Measurements from ENCODE around the gene LGR5.

- TF ChIP-seq CTCF (IDR thresholded peaks at IDR 0.05 in 8 of 11, conservative IDR thresholded peaks at IDR 0.05 in 3 of 11) (no peak), POLR2A (IDR thresholded peaks at IDR 0.05) (no peak)
Observed at GRCh38 chr12:71420775-71421406, 18.7 kb upstream of the LGR5 start.

Data from spleen (tissue), 7 donors.